Vagina (tissue), 2 donors: ENCODE results near the gene XCR1.

ENCODE experiments used
- CTCF ChIP-seq, 3 experiments: fragments of 450-650 bp in 2 of 3; fragments of 200-600 bp in 1 of 3; sonication (generic) in 1 of 3; IDR thresholded peaks; one replicate each; pipeline ENCODE4 v1.5.1; 2017 to 2019; ENCODE audit warnings: antibody characterized with exemption in 3 of 3, mild to moderate bottlenecking in 2 of 3, moderate library complexity in 2 of 3
- POLR2A ChIP-seq, 2 donors: fragments of 450-650 bp; IDR thresholded peaks; one replicate each; pipeline ENCODE4 v1.6.1; 2017; ENCODE audit warnings: antibody characterized with exemption in 2 of 2, mild to moderate bottlenecking in 2 of 2, moderate library complexity in 2 of 2
- POLR2AphosphoS5 ChIP-seq, 2 donors: sonication (generic); formaldehyde crosslinking; IDR thresholded peaks; one replicate each; pipeline ENCODE4 v1.9.0; 2017; ENCODE audit warnings: antibody characterized with exemption in 2 of 2, mild to moderate bottlenecking in 2 of 2, low read depth in 1 of 2; ENCODE audit not compliant: insufficient read depth in 1 of 2

- TF ChIP-seq CTCF (IDR thresholded peaks at IDR 0.05): no peak
- no peak for TF ChIP-seq POLR2A (IDR thresholded peaks at IDR 0.05)
- TF ChIP-seq POLR2AphosphoS5 (IDR thresholded peaks at IDR 0.05; ENCODE audit: insufficient read depth in 1 of 2, low read depth in 1 of 2): no peak
These were observed 2.8 kb upstream of the XCR1 start for GRCh38 chr3:46029953-46030543.
